Stomach (tissue), 4 donors: ENCODE data around the gene DIAPH3.

ENCODE experiments used
- EP300 ChIP-seq: sonication (generic); formaldehyde crosslinking; IDR thresholded peaks from one replicate; pipeline ENCODE4 v1.6.1; 2017; ENCODE audit warnings: antibody characterized with exemption
- TF ChIP-seq, protein P1 (sequence below), 7 experiments: fragments of 450-650 bp in 4 of 7; fragments of 200-600 bp in 3 of 7; sonication (generic) in 3 of 7; IDR thresholded peaks; one replicate each; pipeline ENCODE4 v1.5.1; 2016 to 2019; ENCODE audit warnings: antibody characterized with exemption in 7 of 7, control low read depth in 2 of 7, mild to moderate bottlenecking in 1 of 7

DNA sequence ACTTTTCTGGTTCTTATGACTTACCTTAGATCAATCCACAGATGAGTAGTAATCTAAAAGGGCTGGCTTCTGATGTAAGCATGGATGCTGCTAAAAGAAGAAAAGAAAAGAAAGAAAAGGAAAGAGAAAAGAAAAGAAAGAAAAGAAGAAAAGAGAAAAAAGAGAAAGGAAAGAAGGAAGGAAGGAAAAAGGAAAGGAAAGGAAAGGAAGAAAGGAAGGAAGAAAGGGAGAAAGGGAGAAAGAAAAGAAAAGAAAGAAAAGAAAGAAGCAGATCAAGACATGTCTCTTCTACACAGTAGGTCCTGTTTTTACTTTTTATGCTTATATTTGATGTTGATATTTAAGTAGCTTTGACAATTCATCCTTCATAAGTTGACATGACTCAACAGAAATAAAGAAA is 421.3 kb downstream of the DIAPH3 start:
- TF ChIP-seq, protein P1, sequence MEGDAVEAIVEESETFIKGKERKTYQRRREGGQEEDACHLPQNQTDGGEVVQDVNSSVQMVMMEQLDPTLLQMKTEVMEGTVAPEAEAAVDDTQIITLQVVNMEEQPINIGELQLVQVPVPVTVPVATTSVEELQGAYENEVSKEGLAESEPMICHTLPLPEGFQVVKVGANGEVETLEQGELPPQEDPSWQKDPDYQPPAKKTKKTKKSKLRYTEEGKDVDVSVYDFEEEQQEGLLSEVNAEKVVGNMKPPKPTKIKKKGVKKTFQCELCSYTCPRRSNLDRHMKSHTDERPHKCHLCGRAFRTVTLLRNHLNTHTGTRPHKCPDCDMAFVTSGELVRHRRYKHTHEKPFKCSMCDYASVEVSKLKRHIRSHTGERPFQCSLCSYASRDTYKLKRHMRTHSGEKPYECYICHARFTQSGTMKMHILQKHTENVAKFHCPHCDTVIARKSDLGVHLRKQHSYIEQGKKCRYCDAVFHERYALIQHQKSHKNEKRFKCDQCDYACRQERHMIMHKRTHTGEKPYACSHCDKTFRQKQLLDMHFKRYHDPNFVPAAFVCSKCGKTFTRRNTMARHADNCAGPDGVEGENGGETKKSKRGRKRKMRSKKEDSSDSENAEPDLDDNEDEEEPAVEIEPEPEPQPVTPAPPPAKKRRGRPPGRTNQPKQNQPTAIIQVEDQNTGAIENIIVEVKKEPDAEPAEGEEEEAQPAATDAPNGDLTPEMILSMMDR (IDR thresholded peaks at IDR 0.05), result no peak
- no peak for TF ChIP-seq EP300
